Natural killer cell (primary cell): ENCODE results near the gene ATXN7L3. TPM values are rescaled to one million over a fixed set of nuclear protein-coding genes. Genes with fewer than 3 reads are reported as not detected.
"Not testable (repeated sequence)": the region's sequence is repeated elsewhere in the genome, so short reads cannot be mapped to it uniquely, and the experiment has no call there.

ENCODE experiments used
- ATAC-seq, 3 donors: fragments of 150-1000 bp in 2 of 3; fragments of 200-7000 bp in 1 of 3; cut with Tn5 transposase; 1 replicate in 1 of 3; 2 replicates in 2 of 3; pipeline ENCODE4 v1.10.0; 2021; ENCODE audit warnings: mild to moderate bottlenecking in 2 of 3, moderate library complexity in 2 of 3
- DNase-seq, 2 donors: peaks; one replicate each; pipeline versions ENCODE4 v3.0.0 to v3.0.0-alpha.2; 2013 to 2021; ENCODE audit warnings: mixed read lengths in 1 of 2
- H3K27ac ChIP-seq: one replicate; pipeline ENCODE4 v1.5.1; 2013; ENCODE audit warnings: mild to moderate bottlenecking, low read length
- H3K27me3 ChIP-seq: one replicate; pipeline ENCODE4 v1.6.1; 2013; ENCODE audit warnings: low read length; ENCODE audit not compliant: control insufficient read depth, insufficient read depth
- H3K36me3 ChIP-seq: one replicate; pipeline ENCODE4 v1.6.1; 2013; ENCODE audit warnings: low read length; ENCODE audit not compliant: control insufficient read depth, insufficient read depth
- H3K4me1 ChIP-seq: one replicate; pipeline ENCODE4 v1.6.1; 2013; ENCODE audit warnings: low read length; ENCODE audit not compliant: control insufficient read depth, insufficient read depth
- H3K4me3 ChIP-seq: one replicate; pipeline ENCODE4 v1.5.1; 2013; ENCODE audit warnings: low read length
- H3K9me3 ChIP-seq: one replicate; pipeline ENCODE4 v1.6.1; 2013; ENCODE audit warnings: low read length; ENCODE audit not compliant: control insufficient read depth, insufficient read depth
- H3K27ac Mint-ChIP-seq, 2 donors: one replicate each; pipeline ENCODE4 v1.8.0; 2022; ENCODE audit warnings: mild to moderate bottlenecking in 2 of 2, mixed read lengths in 2 of 2, moderate library complexity in 1 of 2
- H3K27me3 Mint-ChIP-seq, 2 donors: one replicate each; pipeline ENCODE4 v1.8.0; 2022; ENCODE audit warnings: low read depth in 2 of 2, mixed read lengths in 2 of 2
- H3K36me3 Mint-ChIP-seq: one replicate; pipeline ENCODE4 v1.8.0; 2022; ENCODE audit warnings: mixed read lengths
- H3K4me1 Mint-ChIP-seq, 2 donors: one replicate each; pipeline ENCODE4 v1.8.0; 2022; ENCODE audit warnings: mixed read lengths in 2 of 2
- H3K4me3 Mint-ChIP-seq: one replicate; pipeline ENCODE4 v1.8.0; 2022; ENCODE audit warnings: mild to moderate bottlenecking, moderate library complexity, mixed read lengths
- H3K9me3 Mint-ChIP-seq, 2 donors: one replicate each; pipeline ENCODE4 v1.8.0; 2022; ENCODE audit warnings: mixed read lengths in 2 of 2
- CTCF ChIP-seq: fragments of 200-600 bp; IDR thresholded peaks from one replicate; pipeline ENCODE4 v1.8.0; 2022; ENCODE audit warnings: antibody characterized with exemption
- WGBS: methylation state at CpG from one replicate; pipeline ENCODE4 v1.1.7; 2013; ENCODE audit warnings: missing lambda C conversion rate; ENCODE audit not compliant: insufficient coverage; 5-methylcytosine and 5-hydroxymethylcytosine counted together
- intact Hi-C: fragments of 100-400 bp; cut with micrococcal nuclease; formaldehyde crosslinking; loops from one replicate; pipeline ENCODE4 v1.14.2; 2022
- total RNA-seq, 4 donors: library from RNA; stranded (reverse); fragments of 120-200 nt in 1 of 4; gene quantifications; one replicate each; pipeline versions ENCODE4 v1.2.3 to v1.2.4, GENCODE V29; 2013 to 2022

Gene ATXN7L3
- total RNA-seq, 3 donors from 2014 or later (not counting 1 experiment from before 2014, with no cell fraction given), result 87.6 to 112 (median 109) TPM

DNA sequence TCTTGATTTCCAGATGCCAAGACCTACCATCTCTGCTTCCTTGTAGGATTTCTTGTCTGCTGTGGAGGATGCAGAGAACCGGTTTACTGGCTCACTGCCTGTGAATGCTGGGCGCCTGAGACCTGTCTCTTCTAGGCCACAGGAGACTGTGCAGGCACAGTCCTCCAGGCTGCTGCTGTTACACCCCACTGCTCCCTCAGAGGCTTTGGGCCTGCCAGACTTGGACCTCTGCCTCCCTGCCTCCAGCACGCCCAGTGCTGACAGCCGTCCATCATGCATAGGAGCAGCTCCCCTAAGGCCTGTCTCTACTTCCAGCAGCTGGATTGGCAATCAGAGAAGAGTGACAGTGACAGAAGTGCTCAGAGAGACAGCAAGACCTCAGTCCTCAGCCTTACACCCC is 51.9 kb downstream of the ATXN7L3 start:
- Mint-ChIP-seq H3K9me3 (no peaks in the 10 kb centered on the region), H3K4me1 (no peaks in the 10 kb centered on the region), H3K27ac (no peak overlapping the region), H3K27me3 (no peaks in the 10 kb centered on the region), H3K36me3 (no peaks in the 10 kb centered on the region), H3K4me3 (no peak overlapping the region)
- no peaks in the 10 kb centered on the region for H3K36me3 ChIP-seq
- intact Hi-C loops, result no loop called here
- no peaks in the 10 kb centered on the region for H3K27me3 ChIP-seq
- no peak for ATAC-seq
- H3K4me3 ChIP-seq, result no peak overlapping the region
- H3K9me3 ChIP-seq, result no peaks in the 10 kb centered on the region
- DNase-seq, result no peak
- 96% methylated on average over 4 of the region's 4 CpGs for WGBS
- no peak for TF ChIP-seq CTCF
- no peak overlapping the region for H3K27ac ChIP-seq
- H3K4me1 ChIP-seq, result no peaks in the 10 kb centered on the region

DNA sequence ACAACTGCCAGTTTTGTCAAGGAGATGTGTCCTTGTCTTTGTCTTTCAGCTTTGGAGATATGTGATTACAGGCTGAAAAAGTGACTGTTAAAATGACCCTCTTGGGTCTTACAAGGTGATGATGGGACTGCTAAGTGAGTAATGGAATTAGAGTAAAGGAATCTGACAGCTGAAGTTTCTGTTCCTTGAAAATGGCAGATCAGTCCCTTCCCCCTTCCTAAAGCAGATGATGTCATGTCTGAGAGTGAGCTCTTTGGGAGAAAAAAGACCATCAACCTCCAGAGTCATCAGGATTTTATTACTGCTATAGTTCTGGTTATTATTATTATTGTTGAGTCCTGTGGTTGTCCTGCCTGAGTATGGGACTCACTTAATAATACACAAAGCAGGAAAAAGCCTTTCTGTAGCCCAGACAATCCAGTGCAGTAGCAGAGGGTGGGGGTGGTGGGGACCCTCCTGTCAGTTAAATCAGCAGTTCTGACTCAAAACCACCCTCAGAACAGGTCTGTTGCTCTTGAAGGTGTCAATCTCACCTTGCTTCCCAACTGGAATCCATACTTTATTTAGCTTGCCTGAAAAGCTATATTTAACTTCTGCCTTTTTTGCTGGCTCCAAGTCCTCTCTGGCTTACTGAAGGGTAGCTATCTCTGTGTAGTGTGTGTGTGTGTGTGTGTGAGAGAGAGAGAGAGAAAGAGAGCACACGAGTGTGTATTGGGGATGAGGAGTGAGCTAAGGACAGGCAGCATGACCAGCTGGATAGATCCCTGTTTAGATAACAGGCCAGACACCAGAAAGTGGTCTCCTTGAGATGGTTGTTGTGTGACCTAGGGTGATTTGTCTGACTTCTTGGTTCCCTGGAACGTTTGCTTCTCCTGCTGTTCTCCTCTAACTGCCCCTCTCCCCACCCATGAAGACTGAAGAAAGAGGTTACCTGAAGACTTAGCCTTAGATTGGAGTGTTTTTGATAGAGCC is 53.0 kb downstream of the ATXN7L3 start:
- H3K4me1 ChIP-seq, result peaks cover 9% of the 10 kb centered on the region
- H3K27ac Mint-ChIP-seq, result no peak overlapping the region
- H3K27ac ChIP-seq, result no peak overlapping the region
- H3K9me3 Mint-ChIP-seq, result no peaks in the 10 kb centered on the region
- intact Hi-C loops, result no loop called here
- no peak overlapping the region for H3K4me3 ChIP-seq
- DNase-seq (no peak), ATAC-seq (no peak)
- H3K4me3 Mint-ChIP-seq, result no peak overlapping the region
- 82% methylated on average over 1 of the region's 2 CpGs for WGBS
- H3K36me3 Mint-ChIP-seq, result no peaks in the 10 kb centered on the region
- peaks cover 0 to 2% of the 10 kb centered on the region in 2 donors for H3K4me1 Mint-ChIP-seq
- H3K9me3 ChIP-seq, result no peaks in the 10 kb centered on the region
- H3K36me3 ChIP-seq, result no peaks in the 10 kb centered on the region
- H3K27me3 Mint-ChIP-seq, result no peaks in the 10 kb centered on the region
- no peak for TF ChIP-seq CTCF
- no peaks in the 10 kb centered on the region for H3K27me3 ChIP-seq

GRCh38 chr17:44144966-44145739 is 54.5 kb downstream of the ATXN7L3 start:
- H3K36me3 Mint-ChIP-seq, result no peaks in the 10 kb centered on the region
- no peaks in the 10 kb centered on the region for H3K27me3 ChIP-seq
- H3K9me3 ChIP-seq, result no peaks in the 10 kb centered on the region
- peaks cover 0 to 6% of the 10 kb centered on the region in 2 donors for H3K4me1 Mint-ChIP-seq
- intact Hi-C loops, result no loop called here
- no peak for ATAC-seq
- H3K36me3 ChIP-seq, result no peaks in the 10 kb centered on the region
- no peaks in the 10 kb centered on the region for H3K9me3 Mint-ChIP-seq
- no peak overlapping the region for H3K27ac ChIP-seq
- TF ChIP-seq CTCF, result no peak
- peaks cover 15% of the 10 kb centered on the region for H3K4me1 ChIP-seq
- H3K4me3 ChIP-seq, result no peak overlapping the region
- H3K4me3 Mint-ChIP-seq, result no peak overlapping the region
- no peak overlapping the region for H3K27ac Mint-ChIP-seq
- WGBS, result 98% methylated on average over 6 of the region's 7 CpGs
- H3K27me3 Mint-ChIP-seq, result no peaks in the 10 kb centered on the region
- DNase-seq, result no peak

GRCh38 chr17:44143921-44144320 is 55.8 kb downstream of the ATXN7L3 start:
- H3K4me3 ChIP-seq, H3K36me3 Mint-ChIP-seq, H3K27me3 Mint-ChIP-seq, H3K27ac ChIP-seq, H3K4me3 Mint-ChIP-seq, H3K9me3 ChIP-seq, H3K27me3 ChIP-seq, H3K4me1 Mint-ChIP-seq, intact Hi-C loops, ATAC-seq, H3K9me3 Mint-ChIP-seq, H3K27ac Mint-ChIP-seq, DNase-seq, H3K36me3 ChIP-seq: not testable (repeated sequence)
- H3K4me1 ChIP-seq, result peaks cover 15% of the 10 kb centered on the region
- WGBS, result 93% methylated on average over 8 of the region's 8 CpGs
